PC-9 (cell line): Measurements from ENCODE around the gene PRAC2. TPM values are rescaled to one million over a fixed set of nuclear protein-coding genes. Genes with fewer than 3 reads are reported as not detected.

ENCODE experiments used
- BruUV-seq: library from RNA; stranded (reverse); fragments of 400-500 nt; replicated peaks from 2 replicates; lab custom pipeline; 2021; lab: Mats Ljungman, UMichigan
- CTCF ChIA-PET: fragments of 300-600 bp; sonication (Branson Sonifier 250); formaldehyde crosslinking; loops from one replicate; lab custom pipeline; 2022; ENCODE audit warnings: antibody characterized with exemption; lab: Charles Lee
- POLR2A ChIA-PET: fragments of 300-600 bp; sonication (Branson Sonifier 250); formaldehyde crosslinking; loops from one replicate; lab custom pipeline; 2022; ENCODE audit warnings: antibody characterized with exemption; ENCODE audit not compliant: unreplicated experiment; lab: Charles Lee
- DNase-seq, 2 experiments: peaks; one replicate each; pipeline versions ENCODE4 v3.0.0 to v3.0.0-alpha.2; 2015 to 2022; ENCODE audit warnings: mixed read lengths in 1 of 2
- H2AFZ ChIP-seq: fragments of 200-600 bp; sonication (generic); 2 replicates; pipeline ENCODE4 v1.8.1; 2017; ENCODE audit warnings: antibody characterized with exemption
- H3F3A ChIP-seq: fragments of 200-600 bp; sonication (generic); 2 replicates; pipeline ENCODE4 v1.8.1; 2017; ENCODE audit warnings: antibody characterized with exemption, mild to moderate bottlenecking, low read depth; ENCODE audit not compliant: insufficient read depth
- H3K27ac ChIP-seq: fragments of 200-600 bp; sonication (generic); 2 replicates; pipeline ENCODE4 v1.6.1; 2016; ENCODE audit warnings: mixed run types
- H3K27me3 ChIP-seq: fragments of 200-600 bp; sonication (generic); 2 replicates; pipeline ENCODE4 v1.6.1; 2016; ENCODE audit warnings: low read depth, mixed run types; ENCODE audit not compliant: insufficient read depth
- H3K36me3 ChIP-seq: fragments of 200-600 bp; sonication (generic); 2 replicates; pipeline ENCODE4 v1.6.1; 2016; ENCODE audit warnings: low read depth, mixed run types
- H3K4me1 ChIP-seq: fragments of 200-600 bp; sonication (generic); replicated peaks from 2 replicates; pipeline ENCODE4 v1.6.1; 2016; ENCODE audit warnings: mixed run types; ENCODE audit not compliant: insufficient read depth
- H3K4me2 ChIP-seq: fragments of 200-600 bp; sonication (generic); 2 replicates; pipeline ENCODE4 v1.6.1; 2017; ENCODE audit warnings: mixed run types
- H3K4me3 ChIP-seq: fragments of 200-600 bp; sonication (generic); 2 replicates; pipeline ENCODE4 v1.6.1; 2016; ENCODE audit warnings: mixed run types
- H3K79me2 ChIP-seq: fragments of 200-600 bp; sonication (generic); 2 replicates; pipeline ENCODE4 v1.6.1; 2017; ENCODE audit warnings: low read depth, mixed run types
- H3K9me2 ChIP-seq: fragments of 200-600 bp; sonication (generic); 2 replicates; pipeline ENCODE4 v1.8.1; 2017; ENCODE audit warnings: mild to moderate bottlenecking; ENCODE audit not compliant: insufficient read depth
- H3K9me3 ChIP-seq: fragments of 200-600 bp; sonication (generic); 2 replicates; pipeline ENCODE4 v1.8.1; 2016; ENCODE audit warnings: low read depth; ENCODE audit not compliant: insufficient read depth
- H4K20me1 ChIP-seq: fragments of 200-600 bp; sonication (generic); 2 replicates; pipeline ENCODE4 v1.8.1; 2017; ENCODE audit not compliant: insufficient read depth
- EZH2 ChIP-seq: fragments of 200-600 bp; sonication (generic); IDR thresholded peaks from 2 replicates; pipeline ENCODE4 v1.8.0; 2017; ENCODE audit warnings: antibody characterized with exemption, low read depth
- intact Hi-C: fragments of 100-400 bp; cut with micrococcal nuclease; formaldehyde crosslinking; loops from one replicate; pipeline ENCODE4 v1.10.0; 2022; ENCODE audit not compliant: unreplicated experiment
- total RNA-seq: library from RNA; stranded (reverse); gene quantifications from 2 replicates; pipeline ENCODE4 v1.2.3, GENCODE V29; 2021
- TF ChIP-seq, protein P1 (sequence below): fragments of 200-600 bp; sonication (generic); conservative IDR thresholded peaks from 2 replicates; pipeline ENCODE4 v1.6.1; 2017; ENCODE audit warnings: mixed run types, antibody characterized with exemption, mild to moderate bottlenecking, moderate library complexity

Gene PRAC2
- total RNA-seq, 1 experiment from 2014 or later: not detected

DNA sequence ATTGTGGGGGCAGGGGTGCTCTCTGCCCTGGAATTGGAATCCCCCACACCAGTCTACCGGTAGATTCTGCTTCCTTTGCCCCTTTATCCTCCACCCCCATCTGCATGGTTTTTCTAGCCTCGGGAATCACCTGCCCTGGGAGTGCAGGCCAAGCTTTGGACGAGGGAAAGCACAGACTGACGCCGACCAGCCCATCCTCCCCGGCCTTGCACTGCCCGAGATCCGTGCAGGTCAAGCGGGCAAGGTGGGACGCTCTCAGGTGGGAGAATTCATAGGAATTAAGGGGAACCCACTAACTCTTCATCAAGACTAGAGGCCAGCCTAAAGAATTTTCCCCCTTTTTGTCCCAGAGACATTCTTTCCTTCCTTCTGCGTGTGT lies 15.4 kb downstream of the PRAC2 start:
- no peak overlapping the region for H2AFZ ChIP-seq
- no peaks in the 10 kb centered on the region for H3K9me2 ChIP-seq
- no peaks in the 10 kb centered on the region for H3F3A ChIP-seq
- H3K4me2 ChIP-seq: no peak overlapping the region
- no peaks in the 10 kb centered on the region for H4K20me1 ChIP-seq
- ChIA-PET POLR2A (no interaction called here), CTCF (no interaction called here)
- H3K79me2 ChIP-seq: no peaks in the 10 kb centered on the region
- H3K4me1 ChIP-seq: no peaks in the 10 kb centered on the region
- H3K27ac ChIP-seq: no peak overlapping the region
- no peaks in the 10 kb centered on the region for H3K36me3 ChIP-seq
- no TSS peak for BruUV-seq
- intact Hi-C loops: no loop called here
- peaks cover 97% of the 10 kb centered on the region for H3K27me3 ChIP-seq
- no peak for DNase-seq
- H3K4me3 ChIP-seq: no peak overlapping the region
- TF ChIP-seq, protein P1, sequence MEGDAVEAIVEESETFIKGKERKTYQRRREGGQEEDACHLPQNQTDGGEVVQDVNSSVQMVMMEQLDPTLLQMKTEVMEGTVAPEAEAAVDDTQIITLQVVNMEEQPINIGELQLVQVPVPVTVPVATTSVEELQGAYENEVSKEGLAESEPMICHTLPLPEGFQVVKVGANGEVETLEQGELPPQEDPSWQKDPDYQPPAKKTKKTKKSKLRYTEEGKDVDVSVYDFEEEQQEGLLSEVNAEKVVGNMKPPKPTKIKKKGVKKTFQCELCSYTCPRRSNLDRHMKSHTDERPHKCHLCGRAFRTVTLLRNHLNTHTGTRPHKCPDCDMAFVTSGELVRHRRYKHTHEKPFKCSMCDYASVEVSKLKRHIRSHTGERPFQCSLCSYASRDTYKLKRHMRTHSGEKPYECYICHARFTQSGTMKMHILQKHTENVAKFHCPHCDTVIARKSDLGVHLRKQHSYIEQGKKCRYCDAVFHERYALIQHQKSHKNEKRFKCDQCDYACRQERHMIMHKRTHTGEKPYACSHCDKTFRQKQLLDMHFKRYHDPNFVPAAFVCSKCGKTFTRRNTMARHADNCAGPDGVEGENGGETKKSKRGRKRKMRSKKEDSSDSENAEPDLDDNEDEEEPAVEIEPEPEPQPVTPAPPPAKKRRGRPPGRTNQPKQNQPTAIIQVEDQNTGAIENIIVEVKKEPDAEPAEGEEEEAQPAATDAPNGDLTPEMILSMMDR: no peak
- no peak for TF ChIP-seq EZH2
- H3K9me3 ChIP-seq: no peaks in the 10 kb centered on the region

DNA sequence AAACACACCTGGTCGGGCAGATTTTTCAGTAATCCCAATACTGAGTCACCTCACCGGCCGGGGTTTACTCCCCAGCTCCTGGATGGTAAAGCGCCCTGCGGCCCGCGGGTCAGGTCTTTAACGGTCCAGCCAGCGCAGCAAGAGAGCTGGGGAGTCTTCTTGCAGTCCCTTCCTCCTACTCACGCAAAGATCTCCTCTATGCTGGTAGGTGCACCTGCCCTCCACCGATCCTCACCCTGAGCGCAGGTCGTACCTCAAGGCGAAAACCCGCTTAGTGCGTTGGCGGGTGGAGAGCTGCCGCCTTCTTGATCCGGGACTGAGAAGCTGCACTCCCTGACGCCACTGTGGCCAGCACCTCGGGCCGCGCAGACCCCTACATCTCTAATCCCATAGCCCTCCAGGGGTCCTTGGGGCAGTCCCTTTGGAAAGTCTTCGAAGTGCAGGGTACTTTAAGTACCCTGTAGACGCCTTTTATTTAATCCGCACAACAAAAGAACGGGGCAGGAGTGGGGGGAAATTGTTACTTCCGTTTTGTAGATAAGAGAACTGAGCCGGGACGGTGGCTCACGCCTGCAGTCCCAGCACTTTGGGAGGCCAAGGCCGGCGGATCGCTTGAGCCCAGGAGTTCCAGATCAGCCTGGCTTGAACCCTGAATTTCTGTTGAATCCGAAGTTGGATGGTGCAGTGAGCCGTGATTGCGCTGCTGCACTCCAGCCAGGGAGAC lies 16.0 kb downstream of the PRAC2 start:
- DNase-seq: no peak
- BruUV-seq: no TSS peak
- Histone ChIP-seq H3K79me2 (no peaks in the 10 kb centered on the region), H3F3A (no peaks in the 10 kb centered on the region), H3K4me1 (no peaks in the 10 kb centered on the region), H3K27me3 (peaks cover 97% of the 10 kb centered on the region), H4K20me1 (no peaks in the 10 kb centered on the region), H3K4me2 (no peak overlapping the region), H3K27ac (no peak overlapping the region), H3K4me3 (no peak overlapping the region), H3K9me3 (no peaks in the 10 kb centered on the region), H2AFZ (no peak overlapping the region), H3K9me2 (no peaks in the 10 kb centered on the region), H3K36me3 (no peaks in the 10 kb centered on the region)
- ChIA-PET POLR2A (no interaction called here), CTCF (interaction anchor here (0.6 kb wide), 1 partner anchor 818 kb away, joined by 3 read pairs; no protein-coding TSS in a partner anchor)
- TF ChIP-seq, protein P1: no peak
- TF ChIP-seq EZH2: no peak
- intact Hi-C loops: no loop called here

DNA sequence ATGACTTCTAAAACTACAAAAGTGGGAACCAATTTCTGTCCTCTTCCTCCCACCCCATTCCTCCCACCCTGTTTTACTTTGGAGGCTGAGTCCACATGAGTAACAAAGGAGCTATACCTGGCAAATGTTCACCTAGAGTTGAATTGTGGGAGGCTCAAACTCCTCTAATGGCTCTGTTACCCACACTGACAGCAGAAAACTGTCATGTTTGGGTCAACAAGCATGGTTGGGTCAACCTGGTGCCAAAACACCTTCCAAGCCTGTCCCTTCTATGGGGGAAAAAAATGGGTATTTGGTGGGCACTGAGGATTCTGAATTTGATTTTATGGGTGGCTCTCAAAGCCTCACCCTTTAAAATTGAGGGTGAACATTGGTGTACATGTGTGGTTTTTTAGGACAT lies 17.6 kb downstream of the PRAC2 start:
- POLR2A ChIA-PET: no interaction called here
- no peak for TF ChIP-seq EZH2
- TF ChIP-seq, protein P1: no peak
- no peak for DNase-seq
- no peaks in the 10 kb centered on the region for H3F3A ChIP-seq
- H3K9me3 ChIP-seq: no peaks in the 10 kb centered on the region
- CTCF ChIA-PET: no interaction called here
- H3K27me3 ChIP-seq: peaks cover 95% of the 10 kb centered on the region
- no peaks in the 10 kb centered on the region for H3K9me2 ChIP-seq
- H2AFZ ChIP-seq: no peak overlapping the region
- no peaks in the 10 kb centered on the region for H4K20me1 ChIP-seq
- intact Hi-C loops: no loop called here
- no TSS peak for BruUV-seq
- no peak overlapping the region for H3K4me3 ChIP-seq
- H3K36me3 ChIP-seq: no peaks in the 10 kb centered on the region
- no peak overlapping the region for H3K27ac ChIP-seq
- no peak overlapping the region for H3K4me2 ChIP-seq
- no peaks in the 10 kb centered on the region for H3K79me2 ChIP-seq
- H3K4me1 ChIP-seq: no peaks in the 10 kb centered on the region
